ENCODE data around the gene ABCB1.

Gene ABCB1

GRCh38 chr7:87564296-87564963 is 36.3 kb downstream of the ABCB1 start:
- Mint-ChIP-seq H3K36me3 (ENCODE audit: low read depth) (no peaks in the 10 kb centered on the region), H3K4me3 (no peak overlapping the region), H3K4me1 (ENCODE audit: low read depth) (no peaks in the 10 kb centered on the region), H3K9me3 (no peaks in the 10 kb centered on the region), H3K27me3 (ENCODE audit: low read depth) (no peaks in the 10 kb centered on the region), H3K27ac (no peak overlapping the region)

- Mint-ChIP-seq H3K4me1 (ENCODE audit: low read depth) (no peaks in the 10 kb centered on the region), H3K27me3 (ENCODE audit: low read depth) (no peaks in the 10 kb centered on the region), H3K27ac (no peak overlapping the region), H3K9me3 (no peaks in the 10 kb centered on the region), H3K4me3 (no peak overlapping the region), H3K36me3 (ENCODE audit: low read depth) (no peaks in the 10 kb centered on the region)
Observed at GRCh38 chr7:87561702-87562101, 39.0 kb downstream of the ABCB1 start.

GRCh38 chr7:87561102-87561501 is 39.6 kb downstream of the ABCB1 start:
- Mint-ChIP-seq H3K9me3 (no peaks in the 10 kb centered on the region), H3K4me3 (no peak overlapping the region), H3K27ac (no peak overlapping the region), H3K4me1 (ENCODE audit: low read depth) (no peaks in the 10 kb centered on the region), H3K36me3 (ENCODE audit: low read depth) (no peaks in the 10 kb centered on the region), H3K27me3 (ENCODE audit: low read depth) (no peaks in the 10 kb centered on the region)

- Mint-ChIP-seq H3K4me3 (no peak overlapping the region), H3K4me1 (ENCODE audit: low read depth) (no peaks in the 10 kb centered on the region), H3K27ac (no peak overlapping the region), H3K27me3 (ENCODE audit: low read depth) (no peaks in the 10 kb centered on the region), H3K9me3 (no peaks in the 10 kb centered on the region), H3K36me3 (ENCODE audit: low read depth) (no peaks in the 10 kb centered on the region)
Observed at GRCh38 chr7:87552351-87552900, 48.3 kb downstream of the ABCB1 start.

GRCh38 chr7:87548123-87548919 is 52.4 kb downstream of the ABCB1 start:
- no peaks in the 10 kb centered on the region for H3K36me3 Mint-ChIP-seq (ENCODE audit: low read depth)
- no peaks in the 10 kb centered on the region for H3K27me3 Mint-ChIP-seq (ENCODE audit: low read depth)
- H3K27ac Mint-ChIP-seq: no peak overlapping the region

GRCh38 chr7:87545760-87546159 is 54.9 kb downstream of the ABCB1 start:
- H3K4me1 Mint-ChIP-seq (ENCODE audit: low read depth): no peaks in the 10 kb centered on the region
- H3K9me3 Mint-ChIP-seq: no peaks in the 10 kb centered on the region

More at GRCh38 chr7:87548123-87548919, 52.4 kb downstream of the ABCB1 start:
- Mint-ChIP-seq H3K4me1 (ENCODE audit: low read depth) (no peaks in the 10 kb centered on the region), H3K9me3 (no peaks in the 10 kb centered on the region), H3K4me3 (no peak overlapping the region)

GRCh38 chr7:87543623-87544022 is 57.1 kb downstream of the ABCB1 start:
- Mint-ChIP-seq H3K27ac (no peak overlapping the region), H3K4me1 (ENCODE audit: low read depth) (no peaks in the 10 kb centered on the region), H3K4me3 (no peak overlapping the region), H3K27me3 (ENCODE audit: low read depth) (no peaks in the 10 kb centered on the region), H3K9me3 (no peaks in the 10 kb centered on the region), H3K36me3 (ENCODE audit: low read depth) (no peaks in the 10 kb centered on the region)

More at GRCh38 chr7:87545760-87546159, 54.9 kb downstream of the ABCB1 start:
- no peaks in the 10 kb centered on the region for H3K27me3 Mint-ChIP-seq (ENCODE audit: low read depth)
- no peak overlapping the region for H3K27ac Mint-ChIP-seq
- no peak overlapping the region for H3K4me3 Mint-ChIP-seq
- H3K36me3 Mint-ChIP-seq (ENCODE audit: low read depth): no peaks in the 10 kb centered on the region

GRCh38 chr7:87541648-87542047 is 59.0 kb downstream of the ABCB1 start:
- Mint-ChIP-seq H3K9me3 (no peaks in the 10 kb centered on the region), H3K27me3 (ENCODE audit: low read depth) (no peaks in the 10 kb centered on the region), H3K27ac (no peak overlapping the region), H3K4me1 (ENCODE audit: low read depth) (no peaks in the 10 kb centered on the region), H3K36me3 (ENCODE audit: low read depth) (no peaks in the 10 kb centered on the region), H3K4me3 (no peak overlapping the region)

GRCh38 chr7:87538052-87538451 is 62.6 kb downstream of the ABCB1 start:
- no peaks in the 10 kb centered on the region for H3K4me1 Mint-ChIP-seq (ENCODE audit: low read depth)
- H3K36me3 Mint-ChIP-seq (ENCODE audit: low read depth): no peaks in the 10 kb centered on the region
- no peak overlapping the region for H3K27ac Mint-ChIP-seq
- no peak overlapping the region for H3K4me3 Mint-ChIP-seq
- H3K9me3 Mint-ChIP-seq: no peaks in the 10 kb centered on the region
- H3K27me3 Mint-ChIP-seq (ENCODE audit: low read depth): no peaks in the 10 kb centered on the region

GRCh38 chr7:87534072-87534471 is 66.6 kb downstream of the ABCB1 start:
- Mint-ChIP-seq H3K4me1 (ENCODE audit: low read depth) (no peaks in the 10 kb centered on the region), H3K27ac (no peak overlapping the region), H3K36me3 (ENCODE audit: low read depth) (no peaks in the 10 kb centered on the region), H3K4me3 (no peak overlapping the region), H3K27me3 (ENCODE audit: low read depth) (no peaks in the 10 kb centered on the region), H3K9me3 (no peaks in the 10 kb centered on the region)

- Mint-ChIP-seq H3K36me3 (ENCODE audit: low read depth) (no peaks in the 10 kb centered on the region), H3K4me3 (no peak overlapping the region), H3K27me3 (ENCODE audit: low read depth) (no peaks in the 10 kb centered on the region), H3K27ac (no peak overlapping the region), H3K4me1 (ENCODE audit: low read depth) (peaks cover 2% of the 10 kb centered on the region), H3K9me3 (no peaks in the 10 kb centered on the region)
Observed at GRCh38 chr7:87530126-87530525, 70.6 kb downstream of the ABCB1 start.

- Mint-ChIP-seq H3K4me1 (ENCODE audit: low read depth) (peaks cover 2% of the 10 kb centered on the region), H3K27me3 (ENCODE audit: low read depth) (no peaks in the 10 kb centered on the region), H3K36me3 (ENCODE audit: low read depth) (no peaks in the 10 kb centered on the region), H3K9me3 (no peaks in the 10 kb centered on the region), H3K27ac (no peak overlapping the region), H3K4me3 (no peak overlapping the region)
Observed at GRCh38 chr7:87528730-87529129, 72.0 kb downstream of the ABCB1 start.

- Mint-ChIP-seq H3K4me1 (ENCODE audit: low read depth) (no peaks in the 10 kb centered on the region), H3K27me3 (ENCODE audit: low read depth) (no peaks in the 10 kb centered on the region), H3K27ac (no peak overlapping the region), H3K9me3 (no peaks in the 10 kb centered on the region), H3K4me3 (no peak overlapping the region), H3K36me3 (ENCODE audit: low read depth) (no peaks in the 10 kb centered on the region)
Observed at GRCh38 chr7:87518735-87519134, 81.9 kb downstream of the ABCB1 start.

GRCh38 chr7:87517891-87518290 is 82.8 kb downstream of the ABCB1 start:
- no peaks in the 10 kb centered on the region for H3K9me3 Mint-ChIP-seq
- H3K4me3 Mint-ChIP-seq: no peak overlapping the region

More at GRCh38 chr7:87517891-87518290, 82.8 kb downstream of the ABCB1 start:
- no peaks in the 10 kb centered on the region for H3K4me1 Mint-ChIP-seq (ENCODE audit: low read depth)
- no peaks in the 10 kb centered on the region for H3K27me3 Mint-ChIP-seq (ENCODE audit: low read depth)
- no peaks in the 10 kb centered on the region for H3K36me3 Mint-ChIP-seq (ENCODE audit: low read depth)
- no peak overlapping the region for H3K27ac Mint-ChIP-seq
